Large intestine (tissue), 3 donors: ENCODE measurements around the gene CHRNA5. TPM values are rescaled to one million over a fixed set of nuclear protein-coding genes. Genes with fewer than 3 reads are reported as not detected.
"Not testable (repeated sequence)": the region's sequence is repeated elsewhere in the genome, so short reads cannot be mapped to it uniquely, and the experiment has no call there.

Experiments
- DNase-seq, 2 donors: peaks; one replicate each; pipeline versions ENCODE4 v3.0.0 to v3.0.0-alpha.2; 2013
- H3K27ac ChIP-seq: one replicate; pipeline ENCODE4 v1.5.1; 2013; ENCODE audit warnings: low read length
- H3K27me3 ChIP-seq: 2 replicates; pipeline ENCODE4 v1.6.1; 2013; ENCODE audit warnings: low read length; ENCODE audit not compliant: control insufficient read depth, insufficient read depth
- H3K36me3 ChIP-seq: 2 replicates; pipeline ENCODE4 v1.6.1; 2013; ENCODE audit warnings: low read length; ENCODE audit not compliant: control insufficient read depth, insufficient read depth
- H3K4me1 ChIP-seq: one replicate; pipeline ENCODE4 v1.6.1; 2013; ENCODE audit warnings: low read length; ENCODE audit not compliant: control insufficient read depth, insufficient read depth
- H3K4me3 ChIP-seq: one replicate; pipeline ENCODE4 v1.5.1; 2013; ENCODE audit warnings: low read length
- H3K9me3 ChIP-seq: one replicate; pipeline ENCODE4 v1.6.1; 2013; ENCODE audit warnings: mild to moderate bottlenecking, low read depth, low read length, moderate library complexity; ENCODE audit not compliant: control insufficient read depth
- WGBS: methylation state at CpG from one replicate; pipeline ENCODE4 v1.1.5; 2013; ENCODE audit warnings: low lambda C conversion rate; ENCODE audit not compliant: insufficient coverage; 5-methylcytosine and 5-hydroxymethylcytosine counted together
- polyA plus RNA-seq: library from polyadenylated mRNA; unstranded; fragments of 120-200 nt; gene quantifications from one replicate; pipeline ENCODE4 v1.2.1, GENCODE V29; 2013

The CHRNA5 gene
- polyA plus RNA-seq, 1 donor: 3.7 TPM

GRCh38 chr15:78603467-78603866 is 38.1 kb downstream of the CHRNA5 start:
- no peak for DNase-seq
- no CpG with 5 or more reads among the region's 3 CpGs for WGBS
- H3K4me1 ChIP-seq: no peaks in the 10 kb centered on the region
- H3K27me3 ChIP-seq: peaks cover 2% of the 10 kb centered on the region
- H3K36me3 ChIP-seq: no peaks in the 10 kb centered on the region
- H3K9me3 ChIP-seq: no peaks in the 10 kb centered on the region
- H3K4me3 ChIP-seq: no peak overlapping the region
- no peak overlapping the region for H3K27ac ChIP-seq

DNA sequence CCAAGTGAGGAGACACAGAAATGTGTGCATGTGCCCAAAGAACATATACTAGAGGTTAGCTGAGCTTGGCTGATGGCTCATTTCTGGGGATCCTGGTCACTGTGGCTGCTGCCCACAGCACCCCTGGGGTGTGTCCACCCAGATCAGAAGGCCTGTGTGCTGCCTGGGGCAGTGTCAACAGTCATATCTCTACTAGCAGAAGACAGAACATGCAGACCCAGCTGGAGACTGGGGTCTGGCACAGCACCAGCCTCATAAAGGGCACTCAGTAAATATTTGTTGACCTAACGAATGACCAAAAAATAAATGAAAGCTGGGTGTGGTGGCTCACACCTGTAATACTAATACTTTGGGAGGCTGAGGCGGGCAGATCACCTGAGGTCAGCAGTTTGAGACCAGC is 39.1 kb downstream of the CHRNA5 start:
- DNase-seq: no peak
- Histone ChIP-seq H3K4me1 (no peaks in the 10 kb centered on the region), H3K27me3 (peaks cover 2% of the 10 kb centered on the region), H3K9me3 (no peaks in the 10 kb centered on the region), H3K36me3 (no peaks in the 10 kb centered on the region), H3K4me3 (no peak overlapping the region), H3K27ac (no peak overlapping the region)
- WGBS: no CpG with 5 or more reads among the region's 2 CpGs

DNA sequence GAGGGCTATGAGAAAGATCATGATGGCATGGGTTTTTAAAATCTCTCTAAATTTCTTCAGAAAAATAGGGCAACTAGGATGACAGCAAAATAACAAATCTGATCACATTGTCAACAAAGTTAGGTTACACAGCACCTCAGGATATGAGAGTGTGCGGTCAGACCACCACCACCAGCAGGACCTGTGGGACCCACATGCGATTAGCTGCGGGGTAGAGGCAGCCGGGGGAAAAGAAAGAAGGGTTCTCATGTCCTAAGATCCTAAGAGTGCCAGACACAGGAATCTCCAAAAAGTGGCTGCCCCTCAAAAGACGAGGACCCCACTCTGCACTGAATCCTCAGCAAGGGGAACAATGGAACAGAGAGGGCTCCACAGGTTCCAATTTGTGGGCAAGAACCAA is 39.9 kb downstream of the CHRNA5 start:
- H3K9me3 ChIP-seq: no peaks in the 10 kb centered on the region
- H3K27ac ChIP-seq: no peak overlapping the region
- no peaks in the 10 kb centered on the region for H3K36me3 ChIP-seq
- no peak for DNase-seq
- 100% methylated on average over 1 of the region's 5 CpGs for WGBS
- peaks cover 2% of the 10 kb centered on the region for H3K27me3 ChIP-seq
- no peak overlapping the region for H3K4me3 ChIP-seq
- H3K4me1 ChIP-seq: no peaks in the 10 kb centered on the region

- no peak overlapping the region for H3K27ac ChIP-seq
- no peaks in the 10 kb centered on the region for H3K4me1 ChIP-seq
- DNase-seq: no peak
- H3K36me3 ChIP-seq: no peaks in the 10 kb centered on the region
- no peak overlapping the region for H3K4me3 ChIP-seq
- whole genome bisulfite sequencing: no CpG with 5 or more reads among the region's 4 CpGs
- H3K27me3 ChIP-seq: peaks cover 2% of the 10 kb centered on the region
- H3K9me3 ChIP-seq: no peaks in the 10 kb centered on the region
Measured at GRCh38 chr15:78605680-78606079, 40.4 kb downstream of the CHRNA5 start.

GRCh38 chr15:78609551-78609950 is 44.2 kb downstream of the CHRNA5 start:
- H3K27ac ChIP-seq, H3K4me1 ChIP-seq, DNase-seq, H3K4me3 ChIP-seq, H3K36me3 ChIP-seq, H3K9me3 ChIP-seq, H3K27me3 ChIP-seq: not testable (repeated sequence)
- no CpG with 5 or more reads among the region's 3 CpGs for WGBS

GRCh38 chr15:78614021-78614420 is 48.7 kb downstream of the CHRNA5 start:
- 50% methylated on average over 1 of the region's 3 CpGs for WGBS
- Histone ChIP-seq H3K27ac (no peak overlapping the region), H3K9me3 (no peaks in the 10 kb centered on the region), H3K36me3 (no peaks in the 10 kb centered on the region), H3K27me3 (peaks cover 5% of the 10 kb centered on the region), H3K4me3 (no peak overlapping the region), H3K4me1 (no peaks in the 10 kb centered on the region)
- DNase-seq: no peak

GRCh38 chr15:78615151-78615589 is 49.9 kb downstream of the CHRNA5 start:
- no peaks in the 10 kb centered on the region for H3K36me3 ChIP-seq
- whole genome bisulfite sequencing: no CpG with 5 or more reads among the region's 3 CpGs
- no peak for DNase-seq
- H3K9me3 ChIP-seq: no peaks in the 10 kb centered on the region
- H3K27me3 ChIP-seq: peaks cover 17% of the 10 kb centered on the region
- no peak overlapping the region for H3K4me3 ChIP-seq
- H3K4me1 ChIP-seq: no peaks in the 10 kb centered on the region
- no peak overlapping the region for H3K27ac ChIP-seq

DNA sequence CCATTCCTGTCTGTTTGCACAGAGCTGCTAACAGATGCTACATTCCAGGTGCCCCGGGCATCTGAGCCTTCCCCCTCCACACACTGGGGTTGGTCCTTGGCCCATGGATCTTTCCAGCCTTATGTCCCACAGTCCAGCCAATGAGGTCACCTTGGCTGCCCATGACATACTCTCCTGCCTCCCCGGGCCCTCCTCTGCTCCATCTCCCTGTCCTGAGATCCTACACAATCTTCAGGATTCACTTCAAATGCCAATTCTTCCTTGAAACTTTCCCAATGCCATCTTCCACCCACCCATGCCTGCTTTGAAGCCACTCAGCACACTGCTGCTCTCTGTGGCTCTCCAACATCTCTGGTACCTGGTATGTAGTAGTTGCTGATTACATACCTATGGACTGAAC is 51.2 kb downstream of the CHRNA5 start:
- no peaks in the 10 kb centered on the region for H3K4me1 ChIP-seq
- DNase-seq: no peak
- H3K27ac ChIP-seq: no peak overlapping the region
- no peak overlapping the region for H3K4me3 ChIP-seq
- H3K27me3 ChIP-seq: peaks cover 28% of the 10 kb centered on the region
- H3K36me3 ChIP-seq: no peaks in the 10 kb centered on the region
- H3K9me3 ChIP-seq: no peaks in the 10 kb centered on the region
- 40% methylated on average over 1 of the region's 2 CpGs for WGBS

DNA sequence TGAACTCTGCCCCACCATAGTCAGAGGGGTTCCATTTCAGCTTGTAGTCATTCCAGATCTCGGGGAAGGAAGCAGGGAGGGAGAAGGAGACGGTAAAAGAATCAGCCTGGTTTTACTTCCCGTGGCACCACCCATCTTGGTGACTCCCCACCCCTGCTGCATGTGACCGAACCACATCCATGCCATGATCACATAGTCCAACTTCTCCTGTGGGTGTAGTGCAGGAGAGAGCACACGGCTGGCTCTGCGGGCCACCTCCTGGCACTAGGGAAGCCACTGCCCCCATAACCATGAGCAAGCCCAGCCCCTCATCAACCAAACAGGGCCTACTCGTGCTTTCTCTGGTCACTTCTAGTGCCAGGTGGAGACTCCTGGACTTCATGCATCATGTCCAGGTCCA is 51.8 kb downstream of the CHRNA5 start:
- WGBS: no CpG with 5 or more reads among the region's 7 CpGs
- H3K9me3 ChIP-seq: no peaks in the 10 kb centered on the region
- no peak overlapping the region for H3K27ac ChIP-seq
- peaks cover 34% of the 10 kb centered on the region for H3K27me3 ChIP-seq
- H3K4me3 ChIP-seq: no peak overlapping the region
- no peaks in the 10 kb centered on the region for H3K4me1 ChIP-seq
- no peaks in the 10 kb centered on the region for H3K36me3 ChIP-seq
- no peak for DNase-seq

- no CpG with 5 or more reads among the region's 5 CpGs for WGBS
- H3K27ac ChIP-seq: no peak overlapping the region
- no peak for DNase-seq
Measured at GRCh38 chr15:78617516-78617915, 52.2 kb downstream of the CHRNA5 start.

GRCh38 chr15:78618064-78618463 is 52.7 kb downstream of the CHRNA5 start:
- no peak for DNase-seq
- Histone ChIP-seq H3K27me3 (peaks cover 38% of the 10 kb centered on the region), H3K4me3 (no peak overlapping the region), H3K9me3 (no peaks in the 10 kb centered on the region), H3K4me1 (no peaks in the 10 kb centered on the region), H3K27ac (no peak overlapping the region), H3K36me3 (no peaks in the 10 kb centered on the region)
- WGBS: no CpG with 5 or more reads among the region's 8 CpGs

More at GRCh38 chr15:78617516-78617915, 52.2 kb downstream of the CHRNA5 start:
- no peaks in the 10 kb centered on the region for H3K36me3 ChIP-seq
- no peaks in the 10 kb centered on the region for H3K9me3 ChIP-seq
- H3K27me3 ChIP-seq: peaks cover 38% of the 10 kb centered on the region
- H3K4me1 ChIP-seq: no peaks in the 10 kb centered on the region
- H3K4me3 ChIP-seq: no peak overlapping the region
